ENCODE results near the gene CUEDC2. TPM values are rescaled to one million over a fixed set of nuclear protein-coding genes. Genes with fewer than 3 reads are reported as not detected.
"Not testable (repeated sequence)": the region's sequence is repeated elsewhere in the genome, so short reads cannot be mapped to it uniquely, and the experiment has no call there.

The CUEDC2 gene
- total RNA-seq, 1 donor from 2014 or later = 67.5 TPM

GRCh38 chr10:102463983-102464382, 31.6 kb upstream of the CUEDC2 start:
- Mint-ChIP-seq H3K27me3 (ENCODE audit: low read depth) (no peaks in the 10 kb centered on the region), H3K36me3 (ENCODE audit: low read depth) (no peaks in the 10 kb centered on the region), H3K4me1 (ENCODE audit: low read depth) (peaks cover 24% of the 10 kb centered on the region), H3K4me3 (ENCODE audit: low read depth) (no peak overlapping the region), H3K9me3 (no peaks in the 10 kb centered on the region), H3K27ac (no peak overlapping the region)
- DNase-seq (ENCODE audit: low spot score) = no peak
- intact Hi-C loops (cut with micrococcal nuclease) = loop anchor here (5.0 kb wide), 1 partner anchor 42 kb away; the partner anchor contains the start of gene FBXL15

GRCh38 chr10:102462512-102463054, 30.2 kb upstream of the CUEDC2 start:
- H3K9me3 Mint-ChIP-seq = no peaks in the 10 kb centered on the region
- H3K27ac Mint-ChIP-seq = no peak overlapping the region
- peak overlapping the region; percentile 57 for H3K4me3 Mint-ChIP-seq (ENCODE audit: low read depth)
- peaks cover 24% of the 10 kb centered on the region for H3K4me1 Mint-ChIP-seq (ENCODE audit: low read depth)
- intact Hi-C loops (cut with micrococcal nuclease) = loop anchor here (5.0 kb wide), 1 partner anchor 40 kb away; the partner anchor contains the start of gene FBXL15
- DNase-seq (ENCODE audit: low spot score) = no peak
- no peaks in the 10 kb centered on the region for H3K27me3 Mint-ChIP-seq (ENCODE audit: low read depth)
- no peaks in the 10 kb centered on the region for H3K36me3 Mint-ChIP-seq (ENCODE audit: low read depth)

GRCh38 chr10:102461187-102462054, 29.0 kb upstream of the CUEDC2 start:
- peak; percentile 88 for DNase-seq (ENCODE audit: low spot score)
- Mint-ChIP-seq H3K4me3 (ENCODE audit: low read depth) (peak overlapping the region; percentile 90), H3K36me3 (ENCODE audit: low read depth) (no peaks in the 10 kb centered on the region), H3K9me3 (no peaks in the 10 kb centered on the region), H3K4me1 (ENCODE audit: low read depth) (peaks cover 24% of the 10 kb centered on the region), H3K27ac (peak overlapping the region; percentile 85), H3K27me3 (ENCODE audit: low read depth) (no peaks in the 10 kb centered on the region)
- intact Hi-C loops (cut with micrococcal nuclease) = loop anchor here (1.0 to 5.0 kb wide), 4 partner anchors 8 to 41 kb away; partner anchors contain the start of genes ACTR1A, CUEDC2, FBXL15 and SUFU

GRCh38 chr10:102460836-102461186, 28.4 kb upstream of the CUEDC2 start:
- Mint-ChIP-seq H3K4me3 (ENCODE audit: low read depth) (peak overlapping the region; percentile 90), H3K9me3 (no peaks in the 10 kb centered on the region), H3K36me3 (ENCODE audit: low read depth) (peaks cover 1% of the 10 kb centered on the region), H3K27me3 (ENCODE audit: low read depth) (no peaks in the 10 kb centered on the region), H3K4me1 (ENCODE audit: low read depth) (peaks cover 24% of the 10 kb centered on the region), H3K27ac (peak overlapping the region; percentile 85)
- no peak for DNase-seq (ENCODE audit: low spot score)
- intact Hi-C loops (cut with micrococcal nuclease) = loop anchor here (1.0 to 5.0 kb wide), 4 partner anchors 8 to 42 kb away; partner anchors contain the start of genes ACTR1A, CUEDC2, FBXL15 and SUFU

GRCh38 chr10:102458656-102459055, 26.3 kb upstream of the CUEDC2 start:
- Mint-ChIP-seq H3K36me3 (ENCODE audit: low read depth) (peaks cover 6% of the 10 kb centered on the region), H3K27ac (no peak overlapping the region), H3K27me3 (ENCODE audit: low read depth) (no peaks in the 10 kb centered on the region), H3K4me1 (ENCODE audit: low read depth) (peaks cover 23% of the 10 kb centered on the region), H3K4me3 (ENCODE audit: low read depth) (no peak overlapping the region), H3K9me3 (no peaks in the 10 kb centered on the region)
- no peak for DNase-seq (ENCODE audit: low spot score)
- intact Hi-C loops (cut with micrococcal nuclease) = no loop called here

- DNase-seq (ENCODE audit: low spot score) = no peak
- no peak overlapping the region for H3K27ac Mint-ChIP-seq
- H3K36me3 Mint-ChIP-seq (ENCODE audit: low read depth) = peaks cover 11% of the 10 kb centered on the region
- H3K4me3 Mint-ChIP-seq (ENCODE audit: low read depth) = no peak overlapping the region
- peaks cover 26% of the 10 kb centered on the region for H3K4me1 Mint-ChIP-seq (ENCODE audit: low read depth)
- H3K27me3 Mint-ChIP-seq (ENCODE audit: low read depth) = no peaks in the 10 kb centered on the region
- no peaks in the 10 kb centered on the region for H3K9me3 Mint-ChIP-seq
- intact Hi-C loops (cut with micrococcal nuclease) = no loop called here
Measured at GRCh38 chr10:102457591-102458150, 25.3 kb upstream of the CUEDC2 start.

GRCh38 chr10:102455893-102456471, 23.6 kb upstream of the CUEDC2 start:
- Mint-ChIP-seq H3K4me3 (ENCODE audit: low read depth) (no peak overlapping the region), H3K36me3 (ENCODE audit: low read depth) (peaks cover 26% of the 10 kb centered on the region), H3K27me3 (ENCODE audit: low read depth) (no peaks in the 10 kb centered on the region), H3K27ac (no peak overlapping the region), H3K4me1 (ENCODE audit: low read depth) (peaks cover 22% of the 10 kb centered on the region), H3K9me3 (no peaks in the 10 kb centered on the region)
- intact Hi-C loops (cut with micrococcal nuclease) = no loop called here
- DNase-seq (ENCODE audit: low spot score) = no peak

GRCh38 chr10:102454662-102455487, 22.5 kb upstream of the CUEDC2 start:
- Mint-ChIP-seq H3K36me3 (ENCODE audit: low read depth) (peaks cover 26% of the 10 kb centered on the region), H3K4me1 (ENCODE audit: low read depth) (peaks cover 16% of the 10 kb centered on the region)
- H3K4me3 Mint-ChIP-seq (ENCODE audit: low read depth); intact Hi-C loops (cut with micrococcal nuclease); DNase-seq (ENCODE audit: low spot score); H3K9me3 Mint-ChIP-seq; H3K27me3 Mint-ChIP-seq (ENCODE audit: low read depth); H3K27ac Mint-ChIP-seq: not testable (repeated sequence)

GRCh38 chr10:102453502-102453901, 21.1 kb upstream of the CUEDC2 start:
- Mint-ChIP-seq H3K27me3 (ENCODE audit: low read depth) (no peaks in the 10 kb centered on the region), H3K27ac (peak overlapping the region; percentile 26), H3K9me3 (no peaks in the 10 kb centered on the region), H3K4me1 (ENCODE audit: low read depth) (peaks cover 23% of the 10 kb centered on the region), H3K4me3 (ENCODE audit: low read depth) (no peak overlapping the region), H3K36me3 (ENCODE audit: low read depth) (peaks cover 26% of the 10 kb centered on the region)
- DNase-seq (ENCODE audit: low spot score) = no peak
- intact Hi-C loops (cut with micrococcal nuclease) = loop anchor here (1.0 to 2.0 kb wide), 3 partner anchors 8 to 59 kb away; partner anchors contain the start of genes ACTR1A and SUFU

GRCh38 chr10:102452672-102453340, 20.4 kb upstream of the CUEDC2 start:
- H3K27me3 Mint-ChIP-seq (ENCODE audit: low read depth) = no peaks in the 10 kb centered on the region
- peaks cover 23% of the 10 kb centered on the region for H3K4me1 Mint-ChIP-seq (ENCODE audit: low read depth)
- peak; percentile 49 for DNase-seq (ENCODE audit: low spot score)
- peak overlapping the region; percentile 86 for H3K4me3 Mint-ChIP-seq (ENCODE audit: low read depth)
- intact Hi-C loops (cut with micrococcal nuclease) = loop anchor here (1.0 to 2.0 kb wide), 3 partner anchors 8 to 59 kb away; partner anchors contain the start of genes ACTR1A and SUFU
- peaks cover 26% of the 10 kb centered on the region for H3K36me3 Mint-ChIP-seq (ENCODE audit: low read depth)
- no peaks in the 10 kb centered on the region for H3K9me3 Mint-ChIP-seq
- peak overlapping the region; percentile 80 for H3K27ac Mint-ChIP-seq

- no peaks in the 10 kb centered on the region for H3K9me3 Mint-ChIP-seq
- H3K4me3 Mint-ChIP-seq (ENCODE audit: low read depth) = peak within 1 kb of the TSS; percentile 86
- H3K27me3 Mint-ChIP-seq (ENCODE audit: low read depth) = no peaks in the 10 kb centered on the region
- peaks cover 26% of the 10 kb centered on the region for H3K36me3 Mint-ChIP-seq (ENCODE audit: low read depth)
- intact Hi-C loops (cut with micrococcal nuclease) = no loop called here
- peak within 1 kb of the TSS; percentile 80 for H3K27ac Mint-ChIP-seq
- DNase-seq (ENCODE audit: low spot score) = no peak
- peaks cover 23% of the 10 kb centered on the region for H3K4me1 Mint-ChIP-seq (ENCODE audit: low read depth)
Measured at GRCh38 chr10:102451105-102451969, 19.0 kb upstream of the CUEDC2 start, which contains the start of gene C10orf95. Gene C10orf95, minus strand, starts transcription at chr10:102451543. Its CDS starts 450 bp downstream, at chr10:102451093.
